Cardiac fibroblast (primary cell): Measurements from ENCODE around the gene CSF2.
A peak's percentile ranks its signal among the peaks of the same experiment; 100 is the strongest.
"Not testable (repeated sequence)": the region's sequence is repeated elsewhere in the genome, so short reads cannot be mapped to it uniquely, and the experiment has no call there.

ENCODE experiments used
- DNase-seq, 2 donors: peaks; one replicate each; pipeline versions ENCODE4 v3.0.0 to v3.0.0-alpha.2; 2010; ENCODE audit warnings: low read depth in 2 of 2
- H3K4me3 ChIP-seq, 2 donors: replicated peaks in 1 of 2; 1 replicate in 1 of 2; 2 replicates in 1 of 2; pipeline ENCODE4 v1.5.1; 2011; ENCODE audit warnings: low read depth in 2 of 2, low read length in 2 of 2, mild to moderate bottlenecking in 2 of 2, moderate library complexity in 1 of 2
- CTCF ChIP-seq: IDR thresholded peaks from one replicate; pipeline ENCODE4 v1.5.1; 2011; ENCODE audit warnings: low read depth, mild to moderate bottlenecking, low read length, inconsistent platforms

CSF2 gene

GRCh38 chr5:132102944-132103331 lies 29.3 kb downstream of the CSF2 start:
- no peak for DNase-seq
- no peak overlapping the region for H3K4me3 ChIP-seq
- TF ChIP-seq CTCF = no peak

- peak; percentile 16 for TF ChIP-seq CTCF
- DNase-seq = peak; percentile 90 to 98
- no peak overlapping the region for H3K4me3 ChIP-seq
Measured at GRCh38 chr5:132103332-132103951, 29.9 kb downstream of the CSF2 start.

- peak in 1 of 2 donors; percentile 23 for DNase-seq
- no peak for TF ChIP-seq CTCF
- H3K4me3 ChIP-seq = no peak overlapping the region
Measured at GRCh38 chr5:132103969-132104391, 30.4 kb downstream of the CSF2 start.

GRCh38 chr5:132104556-132104955 lies 31.0 kb downstream of the CSF2 start:
- peak in 1 of 2 donors; percentile 66 for DNase-seq
- H3K4me3 ChIP-seq = no peak overlapping the region
- TF ChIP-seq CTCF = no peak

- DNase-seq = no peak
- no peak for TF ChIP-seq CTCF
- no peak overlapping the region for H3K4me3 ChIP-seq
Measured at GRCh38 chr5:132105688-132106087, 32.1 kb downstream of the CSF2 start.

GRCh38 chr5:132108495-132108894 lies 34.9 kb downstream of the CSF2 start:
- H3K4me3 ChIP-seq, DNase-seq: not testable (repeated sequence)

GRCh38 chr5:132108957-132109356 lies 35.4 kb downstream of the CSF2 start:
- not testable (repeated sequence) for H3K4me3 ChIP-seq, DNase-seq

GRCh38 chr5:132109494-132110053 lies 36.0 kb downstream of the CSF2 start:
- DNase-seq = no peak
- no peak for TF ChIP-seq CTCF
- no peak overlapping the region for H3K4me3 ChIP-seq
